T-helper 1 cell treated with Interleukin-12 subunit alpha and Interleukin-12 subunit beta and Interleukin-4 antibody, amounts not matched to agents 30 ng/mL and 1 ng/mL, for 36 hours (primary cell): ENCODE measurements around the gene PDSS2. TPM values are rescaled to one million over a fixed set of nuclear protein-coding genes. Genes with fewer than 3 reads are reported as not detected.
"Not testable (repeated sequence)": the region's sequence is repeated elsewhere in the genome, so short reads cannot be mapped to it uniquely, and the experiment has no call there.

ENCODE experiments used
- intact Hi-C: fragments of 100-400 bp; cut with micrococcal nuclease; formaldehyde crosslinking; loops from one replicate; pipeline ENCODE4 v1.15.1; 2024
- total RNA-seq: library from RNA; stranded (reverse); gene quantifications from 2 replicates; pipeline ENCODE4 v1.2.3, GENCODE V29; 2022

Gene PDSS2
- total RNA-seq, 1 donor from 2014 or later, result 15.0 TPM

- intact Hi-C loops, result no loop called here
Observed at GRCh38 chr6:107479089-107479690, 19.8 kb upstream of the PDSS2 start.

DNA sequence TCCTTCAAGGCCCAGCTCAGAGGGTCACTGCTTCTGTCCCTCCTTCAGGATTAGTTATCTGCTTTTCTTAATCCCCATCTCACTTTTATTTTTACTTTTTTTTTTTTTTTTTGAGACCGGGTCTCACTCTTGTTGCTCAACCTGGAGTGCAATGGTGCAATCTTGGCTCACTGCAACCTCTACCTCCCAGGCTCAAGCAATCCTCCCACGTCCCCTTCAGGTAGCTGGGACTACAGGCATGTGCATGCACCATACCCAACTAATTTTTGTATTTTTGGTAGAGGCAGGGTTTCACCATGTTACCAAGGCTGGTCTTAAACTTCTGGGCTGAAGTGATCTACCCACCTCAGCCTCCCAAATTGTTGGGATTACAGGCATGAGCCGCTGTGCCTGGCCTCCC lies 16.5 kb upstream of the PDSS2 start:
- intact Hi-C loops, result not testable (repeated sequence)

- intact Hi-C loops, result not testable (repeated sequence)
Observed at GRCh38 chr6:107475360-107475759, 16.0 kb upstream of the PDSS2 start.

DNA sequence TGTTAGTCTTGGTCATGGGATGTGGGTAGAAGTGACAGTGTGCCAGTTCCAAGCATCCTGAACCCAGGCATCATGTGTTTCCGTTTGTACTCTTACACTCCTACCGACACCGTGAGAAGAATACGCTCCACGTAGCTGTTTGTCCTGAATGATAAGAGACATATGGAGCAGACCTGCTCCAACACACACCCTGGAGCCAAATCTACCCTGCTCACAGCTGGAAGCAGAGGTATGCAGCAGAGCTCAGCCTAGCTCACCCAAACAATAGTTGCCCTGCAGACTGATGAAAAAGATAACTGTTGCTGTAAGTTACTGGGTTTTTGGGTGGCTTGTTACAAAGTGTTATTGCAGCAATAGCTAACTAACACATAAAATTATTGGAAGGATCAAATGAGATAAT lies 14.3 kb upstream of the PDSS2 start:
- intact Hi-C loops, result no loop called here

GRCh38 chr6:107470364-107470763 lies 11.0 kb upstream of the PDSS2 start:
- intact Hi-C loops, result no loop called here

GRCh38 chr6:107466062-107466461 lies 6.7 kb upstream of the PDSS2 start:
- intact Hi-C loops, result no loop called here

DNA sequence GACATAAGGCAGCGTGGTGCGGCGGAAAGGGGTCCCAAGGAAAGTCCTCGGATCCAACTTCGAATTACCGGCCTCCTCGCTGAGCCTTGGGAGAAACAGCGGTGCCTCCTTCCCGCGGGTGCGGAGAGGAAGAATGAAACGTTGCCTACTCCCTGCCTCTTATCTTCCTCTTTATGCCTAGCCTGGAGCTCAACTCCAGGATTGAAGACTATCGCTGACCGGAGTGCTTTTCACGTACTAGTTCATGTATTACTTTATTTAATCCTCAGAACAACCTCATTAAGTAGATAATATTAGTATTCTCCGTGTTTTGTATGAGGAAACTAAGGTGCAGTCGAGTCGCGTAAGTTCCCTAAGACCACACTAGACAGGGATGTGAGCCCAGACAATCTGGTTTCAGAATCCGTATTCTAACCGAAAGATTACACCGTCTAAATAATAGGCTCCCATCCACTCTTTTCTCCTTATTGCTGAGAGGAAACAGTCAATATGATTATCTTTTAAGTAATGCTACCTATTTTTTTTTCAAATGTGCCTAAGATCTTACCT lies 793 bp upstream of the PDSS2 start:
- intact Hi-C loops, result no loop called here

- intact Hi-C loops, result loop anchor here (1.0 to 10.0 kb wide), 18 partner anchors 30 to 1924 kb away; partner anchors contain the start of genes CD164, CEP57L1, FOXO3 and MTRES1
Observed at GRCh38 chr6:107458672-107459282, 587 bp downstream of the PDSS2 start.

DNA sequence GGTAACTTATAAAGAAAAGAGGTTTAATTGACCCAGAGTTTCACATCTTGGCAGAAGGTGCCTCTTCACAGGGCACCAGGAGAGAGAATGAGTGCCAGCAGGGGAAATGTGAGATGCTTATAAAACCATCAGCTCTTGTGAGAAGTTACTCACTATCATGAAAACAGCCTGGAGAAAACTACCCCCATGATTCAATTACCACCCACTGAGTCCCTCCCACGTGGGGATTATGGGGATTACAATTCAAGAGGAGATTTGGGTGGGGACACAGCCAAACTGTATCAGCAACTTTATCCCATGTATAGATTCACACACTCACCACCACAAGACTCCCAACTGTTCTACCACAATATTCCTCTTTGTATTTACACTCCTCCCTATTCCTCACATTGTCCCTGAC lies 10.6 kb downstream of the PDSS2 start:
- intact Hi-C loops, result no loop called here

DNA sequence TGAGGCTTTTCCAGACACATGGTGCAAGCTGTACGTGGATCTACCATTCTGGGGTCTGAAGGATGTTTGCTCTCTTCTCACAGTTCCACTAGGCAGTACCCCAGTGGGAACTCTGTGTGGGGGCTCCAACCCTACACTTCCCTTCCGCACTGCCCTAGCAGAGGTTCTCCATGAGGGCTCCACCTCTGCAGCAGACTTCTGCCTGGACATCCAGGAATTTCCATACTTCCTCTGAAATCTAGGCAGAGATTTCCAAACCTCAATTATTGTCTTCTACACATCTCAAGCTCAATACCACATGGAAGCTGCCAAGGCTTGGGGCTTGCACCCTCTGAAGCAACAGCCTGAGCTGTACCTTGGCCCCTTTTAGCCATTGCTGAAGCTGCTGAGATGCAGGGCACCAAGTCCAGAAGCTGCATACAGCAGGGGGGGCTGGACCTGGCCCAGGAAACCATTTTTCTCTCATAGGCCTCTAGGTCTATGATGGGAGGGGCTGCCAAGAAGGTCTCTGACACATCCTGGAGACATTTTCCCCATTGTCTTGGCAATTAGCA lies 11.6 kb downstream of the PDSS2 start:
- intact Hi-C loops, result no loop called here

- intact Hi-C loops, result no loop called here
Observed at GRCh38 chr6:107444277-107444676, 15.1 kb downstream of the PDSS2 start.

- intact Hi-C loops, result no loop called here
Observed at GRCh38 chr6:107443608-107444267, 15.6 kb downstream of the PDSS2 start.

DNA sequence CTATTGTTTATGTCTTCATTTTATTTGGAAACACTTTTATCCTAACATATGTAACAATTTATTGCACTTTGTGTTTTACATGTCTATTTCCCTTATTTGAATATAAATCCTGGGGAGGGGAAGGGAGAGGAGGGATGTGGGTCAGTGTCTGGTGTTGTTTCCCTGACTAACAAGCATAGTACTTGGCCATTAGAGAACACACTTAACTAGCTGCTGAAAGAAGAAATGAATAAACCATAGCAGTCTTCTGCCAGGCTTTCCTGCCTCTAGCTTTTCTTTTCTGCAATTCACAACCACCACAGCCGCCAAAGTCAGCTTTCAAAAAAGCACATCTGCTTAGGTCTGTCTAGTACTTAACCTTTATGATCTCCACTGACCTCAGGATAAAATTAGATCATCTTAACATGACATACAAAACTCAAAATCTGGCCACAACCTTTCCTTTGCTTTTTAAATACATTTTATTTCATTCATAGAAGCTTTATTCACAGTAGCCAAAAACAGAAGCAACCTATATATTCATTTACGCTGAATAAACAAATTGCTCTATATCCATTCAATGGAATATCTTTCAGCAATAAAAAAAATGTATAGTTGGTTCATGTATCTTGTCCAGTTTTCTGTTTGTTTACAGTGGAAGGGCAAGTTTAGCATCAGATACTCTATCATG lies 16.3 kb downstream of the PDSS2 start:
- intact Hi-C loops, result no loop called here

DNA sequence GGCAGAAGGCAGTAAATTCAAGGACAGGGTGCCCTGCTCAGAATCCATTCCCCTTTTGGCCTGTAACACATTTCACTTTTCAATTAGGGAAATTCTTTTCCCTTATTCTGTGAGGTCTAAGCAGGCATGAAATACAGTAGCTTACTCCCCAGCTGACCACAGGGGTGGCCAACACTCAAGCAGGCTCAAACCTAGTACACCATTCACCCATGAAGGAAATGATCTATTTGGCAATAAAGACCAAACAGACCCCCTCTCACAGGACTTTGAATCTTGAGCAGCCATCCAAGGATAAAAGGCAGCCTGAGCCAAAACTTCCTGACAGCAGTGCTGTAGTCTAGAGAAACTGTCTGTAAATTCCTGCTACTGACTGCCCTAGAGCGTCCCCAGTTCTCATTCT lies 17.7 kb downstream of the PDSS2 start:
- intact Hi-C loops, result no loop called here

- intact Hi-C loops, result no loop called here
Observed at GRCh38 chr6:107440936-107441335, 18.4 kb downstream of the PDSS2 start.

GRCh38 chr6:107439406-107439805 lies 20.0 kb downstream of the PDSS2 start:
- intact Hi-C loops, result no loop called here

- intact Hi-C loops, result no loop called here
Observed at GRCh38 chr6:107437691-107438090, 21.7 kb downstream of the PDSS2 start.

GRCh38 chr6:107436881-107437280 lies 22.5 kb downstream of the PDSS2 start:
- intact Hi-C loops, result no loop called here

DNA sequence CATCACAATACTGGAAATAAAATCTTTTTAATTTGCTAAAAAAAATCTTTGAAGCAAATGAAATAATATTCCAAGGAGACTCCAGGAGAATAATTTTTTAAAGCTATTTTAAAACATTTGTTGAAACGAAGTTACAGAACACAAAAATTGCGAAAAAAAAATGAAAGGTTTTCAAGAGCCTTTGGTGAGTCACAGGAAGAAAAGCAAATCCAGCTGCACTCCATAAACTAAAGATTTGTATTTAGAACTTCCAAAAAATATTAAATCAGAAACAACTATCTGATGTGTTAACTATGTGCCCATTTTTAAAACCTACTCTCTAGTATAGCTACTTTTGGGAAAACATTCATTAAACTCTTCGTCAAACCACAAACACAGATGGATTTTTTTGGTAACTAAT lies 23.6 kb downstream of the PDSS2 start:
- intact Hi-C loops, result no loop called here

GRCh38 chr6:107434812-107435211 lies 24.6 kb downstream of the PDSS2 start:
- intact Hi-C loops, result no loop called here

DNA sequence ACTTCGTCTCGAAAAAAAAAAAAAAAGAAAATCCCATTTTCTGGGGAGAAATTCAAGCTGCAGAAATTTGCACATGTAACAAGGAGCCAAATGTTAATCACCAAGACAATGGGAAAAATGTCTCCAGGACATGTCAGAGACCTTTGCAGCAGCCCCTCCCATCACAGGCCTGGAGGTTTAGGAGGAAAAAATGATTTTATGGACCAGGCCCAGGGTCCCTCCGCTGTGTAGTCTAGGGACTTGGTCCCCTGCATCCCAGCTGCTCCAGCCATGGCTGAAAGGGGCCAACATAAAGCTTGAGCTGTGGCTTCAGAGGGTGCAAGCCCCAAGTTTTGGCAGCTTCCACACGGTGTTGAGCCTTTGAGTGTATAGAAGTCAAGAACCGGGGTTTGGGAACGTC lies 33.4 kb downstream of the PDSS2 start:
- intact Hi-C loops, result not testable (repeated sequence)
